Stimulated activated CD4-positive, alpha-beta T cell treated with anti-CD3 and anti-CD28 coated beads, Interleukin-2, amount 100 ng/mL, for 4 hours (primary cell): Measurements from ENCODE around the gene TSPAN9.
A peak's percentile ranks its signal among the peaks of the same experiment; 100 is the strongest.

Experiments used
- DNase-seq: peaks from one replicate; pipeline ENCODE4 v3.0.0-alpha.2; 2020; ENCODE audit warnings: low read depth

Gene TSPAN9

GRCh38 chr12:3299929-3300832 lies 223.0 kb downstream of the TSPAN9 start:
- peak; percentile 55 for DNase-seq

- DNase-seq = no peak
These were observed 223.7 kb downstream of the TSPAN9 start for GRCh38 chr12:3300833-3301401.

GRCh38 chr12:3302401-3303041 lies 225.3 kb downstream of the TSPAN9 start:
- no peak for DNase-seq

GRCh38 chr12:3303410-3304136 lies 226.4 kb downstream of the TSPAN9 start:
- DNase-seq = no peak

GRCh38 chr12:3304436-3305165 lies 227.4 kb downstream of the TSPAN9 start:
- no peak for DNase-seq

- DNase-seq = no peak
These were observed 228.3 kb downstream of the TSPAN9 start for GRCh38 chr12:3305464-3305863.

- DNase-seq = no peak
These were observed 228.9 kb downstream of the TSPAN9 start for GRCh38 chr12:3305904-3306619.

GRCh38 chr12:3307389-3307788 lies 230.2 kb downstream of the TSPAN9 start:
- DNase-seq = no peak

- DNase-seq = no peak
These were observed 230.9 kb downstream of the TSPAN9 start for GRCh38 chr12:3308063-3308462.

GRCh38 chr12:3308609-3309008 lies 231.4 kb downstream of the TSPAN9 start:
- no peak for DNase-seq

- no peak for DNase-seq
These were observed 232.6 kb downstream of the TSPAN9 start for GRCh38 chr12:3309805-3310204.

GRCh38 chr12:3310271-3311026 lies 233.3 kb downstream of the TSPAN9 start:
- DNase-seq = no peak

GRCh38 chr12:3311027-3311402 lies 233.8 kb downstream of the TSPAN9 start:
- DNase-seq = no peak

GRCh38 chr12:3311491-3312103 lies 234.4 kb downstream of the TSPAN9 start:
- no peak for DNase-seq

- DNase-seq = no peak
These were observed 235.9 kb downstream of the TSPAN9 start for GRCh38 chr12:3313066-3313465.

GRCh38 chr12:3313675-3314663 lies 236.8 kb downstream of the TSPAN9 start:
- DNase-seq = peak; percentile 14

- no peak for DNase-seq
These were observed 238.1 kb downstream of the TSPAN9 start for GRCh38 chr12:3315201-3315661.

- no peak for DNase-seq
These were observed 239.7 kb downstream of the TSPAN9 start for GRCh38 chr12:3316776-3317480.
